AML-193 (cell line): ENCODE results near the gene GPR143.

Experiments
- DNase-seq, 2 experiments: peaks; one replicate each; lab custom pipeline; 2025; lab: John Stamatoyannopoulos, UW

The GPR143 gene

GRCh38 chrX:9708086-9708485, 57.6 kb downstream of the GPR143 start:
- no peak for DNase-seq

GRCh38 chrX:9707306-9708033, 58.2 kb downstream of the GPR143 start:
- DNase-seq: no peak

- no peak for DNase-seq
Observed at GRCh38 chrX:9706421-9706820, 59.2 kb downstream of the GPR143 start.

GRCh38 chrX:9704876-9705465, 60.7 kb downstream of the GPR143 start:
- no peak for DNase-seq

GRCh38 chrX:9703406-9703805, 62.2 kb downstream of the GPR143 start:
- DNase-seq: no peak

DNA sequence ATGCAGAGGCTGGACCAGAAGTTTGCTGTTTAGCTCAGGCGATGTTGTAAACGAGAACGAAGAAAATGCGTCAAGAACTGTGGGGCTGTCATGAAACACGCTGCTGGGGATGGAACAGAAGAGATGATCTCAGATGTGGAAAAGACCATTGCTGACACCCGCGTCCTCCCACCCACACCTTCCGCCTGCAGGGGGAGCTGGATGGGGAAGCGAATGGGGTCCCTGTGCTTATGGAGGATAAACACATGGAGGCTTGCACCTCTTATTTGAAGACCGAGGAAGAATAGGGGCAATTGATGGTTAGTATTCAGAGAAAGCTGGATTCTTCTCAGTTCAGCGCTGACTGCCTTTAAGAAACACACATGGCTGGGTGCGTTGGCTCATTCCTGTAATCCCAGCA, 63.9 kb downstream of the GPR143 start:
- DNase-seq: no peak

GRCh38 chrX:9700555-9700954, 65.1 kb downstream of the GPR143 start:
- no peak for DNase-seq

- DNase-seq: no peak
Observed at GRCh38 chrX:9698576-9698975, 67.1 kb downstream of the GPR143 start.

- DNase-seq: no peak
Observed at GRCh38 chrX:9693307-9694001, 72.2 kb downstream of the GPR143 start.

GRCh38 chrX:9690046-9690445, 75.6 kb downstream of the GPR143 start:
- no peak for DNase-seq

DNA sequence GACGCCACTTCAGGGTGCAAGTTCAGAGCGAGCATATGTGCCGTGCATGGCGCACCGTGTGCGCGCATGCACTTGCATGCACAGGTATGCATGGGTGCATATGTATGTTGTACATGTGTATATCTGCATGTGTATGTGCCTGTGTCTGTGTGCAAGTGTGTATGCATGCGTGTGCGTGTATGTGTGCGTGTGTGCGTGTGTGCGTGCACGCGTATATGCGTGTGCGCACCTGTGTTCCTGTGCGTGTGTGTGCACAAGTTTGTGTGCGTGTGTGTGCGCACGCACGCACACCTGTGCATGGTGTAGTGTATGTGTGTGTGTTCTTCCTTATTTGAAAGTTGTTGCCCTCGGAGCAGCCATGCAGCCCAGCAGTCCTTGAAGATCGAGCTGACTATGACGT, 76.8 kb downstream of the GPR143 start:
- no peak for DNase-seq

GRCh38 chrX:9687899-9688298, 77.7 kb downstream of the GPR143 start:
- no peak for DNase-seq

DNA sequence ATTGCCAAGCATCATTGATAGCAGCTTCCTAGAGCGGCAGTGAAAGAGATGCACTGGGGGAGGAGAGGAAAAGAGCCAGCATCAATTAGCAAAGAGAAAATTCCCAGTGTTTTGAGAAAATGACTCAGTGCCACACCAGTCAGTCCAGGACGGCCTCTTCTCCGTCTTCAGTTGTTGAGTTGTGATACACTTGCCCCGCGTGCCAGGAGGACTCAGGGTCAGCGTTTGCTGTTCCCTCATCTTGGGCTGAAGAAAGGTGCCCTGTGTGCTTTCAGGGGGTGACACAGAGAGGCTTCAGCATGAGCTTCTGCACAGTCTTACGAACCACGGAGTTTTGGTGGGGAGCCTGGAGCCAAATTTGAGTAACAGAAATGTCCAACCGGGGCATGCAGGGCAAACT, 82.3 kb downstream of the GPR143 start:
- no peak for DNase-seq

- no peak for DNase-seq
Observed at GRCh38 chrX:9682861-9683260, 82.8 kb downstream of the GPR143 start.

DNA sequence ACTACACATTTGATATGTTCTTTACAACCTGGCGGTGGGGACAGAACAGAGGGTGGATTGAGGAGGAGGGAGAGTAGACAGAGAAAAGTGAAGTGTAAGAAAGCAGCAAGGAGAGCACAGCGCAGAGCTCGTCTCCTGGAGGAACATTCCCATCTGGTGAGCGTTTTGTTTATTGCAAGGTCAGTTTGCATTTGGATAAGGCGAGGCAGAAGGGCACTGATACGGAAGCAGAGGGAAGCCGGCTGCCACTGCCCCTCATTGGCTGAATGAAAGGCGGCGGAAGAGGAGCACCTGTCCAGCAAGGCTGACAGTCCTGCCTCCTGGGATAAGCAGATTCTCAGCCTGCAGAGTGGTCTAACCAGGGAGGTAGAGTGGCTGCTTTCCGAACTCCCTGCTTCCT, 83.2 kb downstream of the GPR143 start:
- no peak for DNase-seq

DNA sequence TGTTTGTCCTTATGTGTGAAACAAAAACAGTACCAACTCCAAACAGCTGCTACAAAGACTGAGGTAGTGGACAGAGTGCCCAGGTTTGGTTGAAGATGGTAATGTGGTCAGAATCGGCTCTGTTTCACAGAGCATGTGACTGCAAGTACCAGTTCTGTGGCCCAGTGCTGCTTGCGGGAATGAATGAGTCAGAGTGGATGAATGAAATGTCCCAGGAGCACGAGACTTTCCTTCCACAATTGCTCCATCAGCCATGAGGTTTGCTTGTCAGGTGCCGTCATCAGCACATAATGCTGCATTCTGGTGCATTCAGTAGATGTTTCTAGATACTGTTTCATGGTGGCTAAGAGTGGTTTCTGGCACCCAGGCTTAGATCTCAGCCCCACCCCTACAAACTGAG, 84.2 kb downstream of the GPR143 start:
- no peak for DNase-seq

DNA sequence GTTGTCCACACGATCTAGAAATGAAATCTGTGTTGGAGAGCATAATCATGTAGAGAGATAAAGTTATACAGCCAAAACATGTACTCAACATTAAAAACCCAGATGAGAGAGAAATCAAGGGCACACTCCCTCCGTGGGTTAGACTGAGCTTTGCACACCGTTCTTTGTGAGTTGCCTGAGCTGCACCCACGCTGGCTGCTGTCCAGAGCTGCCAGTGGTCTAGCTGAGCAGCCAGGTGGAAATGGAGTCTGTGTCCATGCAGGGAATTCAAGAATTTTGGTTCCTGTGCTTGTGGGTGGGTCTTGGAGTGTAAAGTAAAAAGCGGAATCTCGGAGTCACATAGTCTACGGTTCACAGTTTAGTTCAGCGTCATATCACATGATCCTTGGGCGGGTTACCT, 84.6 kb downstream of the GPR143 start:
- no peak for DNase-seq

- no peak for DNase-seq
Observed at GRCh38 chrX:9678215-9678965, 87.3 kb downstream of the GPR143 start.

- DNase-seq: no peak
Observed at GRCh38 chrX:9677098-9677739, 88.4 kb downstream of the GPR143 start.

- no peak for DNase-seq
Observed at GRCh38 chrX:9676738-9677097, 88.9 kb downstream of the GPR143 start.

GRCh38 chrX:9676306-9676705, 89.3 kb downstream of the GPR143 start:
- no peak for DNase-seq
